CD4-positive, alpha-beta T cell treated with Interleukin-21 for 1 hour (primary cell): ENCODE data around the gene SPINT4.

Experiments used
- DNase-seq: peaks from one replicate; pipeline ENCODE4 v3.0.0-alpha.2; 2020

The SPINT4 gene

DNA sequence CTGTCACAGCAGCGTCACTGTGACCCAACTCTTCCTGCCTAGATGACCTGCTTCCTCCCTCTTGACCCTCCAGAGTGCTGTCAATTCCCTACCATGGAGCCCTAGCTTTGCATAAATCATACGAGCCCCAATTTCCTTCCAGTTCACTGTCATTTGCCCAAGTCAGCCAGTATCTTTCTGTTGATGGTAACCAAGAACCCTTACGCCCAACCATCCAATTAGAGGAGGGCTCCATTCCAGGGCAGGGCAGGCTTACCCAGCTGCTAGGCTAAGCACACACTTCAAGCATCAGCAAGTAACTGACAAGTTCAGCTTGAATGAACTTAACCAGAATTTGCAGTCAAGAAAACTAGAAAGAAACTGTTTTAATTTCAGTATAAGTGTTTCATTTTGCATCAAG is 43.8 kb downstream of the SPINT4 start:
- no peak for DNase-seq

- no peak for DNase-seq
These were observed 46.3 kb downstream of the SPINT4 start for GRCh38 chr20:45768479-45768878.

GRCh38 chr20:45771182-45771759 is 49.1 kb downstream of the SPINT4 start:
- DNase-seq: peak; percentile 82

- no peak for DNase-seq
These were observed 50.5 kb downstream of the SPINT4 start for GRCh38 chr20:45772693-45773092.

DNA sequence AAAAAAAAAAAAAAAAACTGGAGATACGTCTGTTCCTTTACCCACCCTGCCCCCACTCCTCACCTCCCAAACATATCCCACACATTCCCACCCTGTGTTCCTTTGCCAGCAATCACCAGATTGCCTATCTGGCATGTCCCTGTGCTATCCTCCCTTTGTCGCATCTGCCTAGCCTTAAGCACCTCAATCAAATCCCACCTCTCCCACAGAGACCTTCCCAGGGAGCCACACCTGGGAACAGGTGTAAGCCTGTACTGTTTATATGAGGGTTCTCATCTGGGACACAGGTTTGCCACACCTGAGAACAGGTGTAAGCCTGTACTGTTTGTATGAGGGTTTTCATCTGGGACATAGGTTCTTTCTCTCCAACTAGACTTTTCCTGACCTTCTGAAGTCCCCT is 52.8 kb downstream of the SPINT4 start:
- no peak for DNase-seq

DNA sequence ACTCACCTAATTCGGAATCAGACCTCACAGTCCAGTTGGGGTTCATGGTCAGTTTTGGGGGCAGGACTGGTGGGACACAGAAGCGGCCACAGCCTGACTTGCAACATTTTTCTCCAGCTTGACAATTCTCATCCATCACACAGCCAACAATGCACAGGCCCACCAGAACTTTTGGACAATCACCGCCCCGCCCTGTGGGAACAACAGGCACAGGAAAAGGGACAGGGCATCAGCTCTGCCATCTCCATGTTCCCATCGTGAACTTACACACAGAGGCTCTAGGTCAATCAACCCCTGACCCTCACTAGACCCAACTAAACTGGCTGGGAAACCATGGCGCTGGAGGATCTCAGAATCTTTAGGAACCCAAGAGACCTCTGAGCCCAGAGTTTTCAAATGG is 53.3 kb downstream of the SPINT4 start:
- DNase-seq: no peak
